ENCODE results near the gene PYDC2.

GRCh38 chr3:191455257-191455952 is 5.6 kb upstream of the PYDC2 start:
- TF ChIP-seq CTCF (conservative IDR thresholded peaks at IDR 0.05) (no peak), EZH2 (IDR thresholded peaks at IDR 0.05; ENCODE audit: low read depth) (no peak)
